GF-D8 (cell line): ENCODE measurements around the gene OR6B3.
"Not testable (repeated sequence)": the region's sequence is repeated elsewhere in the genome, so short reads cannot be mapped to it uniquely, and the experiment has no call there.

Source experiments
- DNase-seq: peaks from one replicate; lab custom pipeline; 2025; lab: John Stamatoyannopoulos, UW

The OR6B3 gene

DNA sequence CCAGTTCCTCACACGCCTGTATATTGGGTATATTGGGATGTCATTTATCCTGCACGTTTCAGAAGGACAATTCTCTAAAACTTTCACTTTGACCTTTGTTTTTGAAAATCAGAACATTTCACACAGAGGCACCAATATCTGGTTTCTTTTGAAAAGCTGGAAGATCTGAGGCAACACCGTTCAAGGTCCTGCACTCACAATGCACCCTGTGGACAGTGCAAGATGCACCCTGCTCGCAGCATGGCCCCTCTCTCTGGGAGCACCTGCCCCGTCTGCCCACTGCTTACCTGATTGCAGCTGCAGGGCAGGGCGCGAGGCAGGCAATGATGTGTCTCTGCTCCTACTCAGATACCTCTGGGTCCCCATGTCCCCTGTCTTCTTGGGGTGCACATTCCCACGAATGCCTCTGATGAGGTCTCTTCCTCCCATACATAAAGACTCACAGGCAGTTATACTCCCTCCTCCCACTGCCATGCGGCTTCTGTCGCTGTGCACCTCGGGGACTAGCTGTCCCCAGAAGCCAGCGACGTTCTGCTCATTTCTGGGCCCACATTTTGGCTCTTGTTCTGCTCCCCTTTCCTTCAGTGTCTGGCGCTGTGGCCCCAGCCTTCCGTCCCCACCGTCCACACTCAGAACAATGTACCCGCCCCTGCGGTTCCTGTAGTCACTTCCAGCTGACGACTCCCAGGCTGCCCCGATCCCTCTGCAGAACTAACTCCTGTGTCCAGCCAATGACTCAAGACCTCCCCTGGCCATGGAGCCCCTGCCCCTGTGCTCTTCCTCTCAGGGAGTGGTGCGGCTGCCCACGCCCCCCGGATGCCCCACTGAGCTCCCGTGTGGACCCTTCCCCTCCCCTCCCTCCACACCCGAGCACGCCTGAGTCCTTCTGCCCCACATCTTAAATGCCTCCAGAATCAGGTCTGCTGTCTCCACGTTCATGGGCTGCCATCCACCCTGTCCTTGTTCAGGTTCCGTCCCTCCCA, at the start of gene OR6B3:
Gene OR6B3, minus strand, starts transcription at position 349 of the 983 bp plus-strand sequence.
- no peak for DNase-seq

DNA sequence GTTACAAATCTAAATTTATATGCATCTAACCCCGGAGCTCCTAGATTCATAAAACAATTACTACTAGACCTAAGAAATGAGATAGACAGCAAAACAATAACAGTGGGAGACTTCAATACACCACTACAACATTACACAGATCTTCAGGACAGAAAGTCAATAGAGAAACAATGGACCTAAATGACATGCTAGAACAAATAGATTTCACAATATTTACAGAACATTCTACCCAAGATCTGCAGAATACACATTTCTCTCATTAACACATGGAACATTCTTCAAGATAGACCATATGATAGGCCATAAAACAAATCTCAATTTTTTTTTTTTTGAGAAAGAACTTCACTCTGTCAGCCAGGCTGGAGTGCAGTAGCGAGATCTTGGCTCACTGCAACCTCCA, 45.0 kb upstream of the OR6B3 start:
- DNase-seq: no peak

DNA sequence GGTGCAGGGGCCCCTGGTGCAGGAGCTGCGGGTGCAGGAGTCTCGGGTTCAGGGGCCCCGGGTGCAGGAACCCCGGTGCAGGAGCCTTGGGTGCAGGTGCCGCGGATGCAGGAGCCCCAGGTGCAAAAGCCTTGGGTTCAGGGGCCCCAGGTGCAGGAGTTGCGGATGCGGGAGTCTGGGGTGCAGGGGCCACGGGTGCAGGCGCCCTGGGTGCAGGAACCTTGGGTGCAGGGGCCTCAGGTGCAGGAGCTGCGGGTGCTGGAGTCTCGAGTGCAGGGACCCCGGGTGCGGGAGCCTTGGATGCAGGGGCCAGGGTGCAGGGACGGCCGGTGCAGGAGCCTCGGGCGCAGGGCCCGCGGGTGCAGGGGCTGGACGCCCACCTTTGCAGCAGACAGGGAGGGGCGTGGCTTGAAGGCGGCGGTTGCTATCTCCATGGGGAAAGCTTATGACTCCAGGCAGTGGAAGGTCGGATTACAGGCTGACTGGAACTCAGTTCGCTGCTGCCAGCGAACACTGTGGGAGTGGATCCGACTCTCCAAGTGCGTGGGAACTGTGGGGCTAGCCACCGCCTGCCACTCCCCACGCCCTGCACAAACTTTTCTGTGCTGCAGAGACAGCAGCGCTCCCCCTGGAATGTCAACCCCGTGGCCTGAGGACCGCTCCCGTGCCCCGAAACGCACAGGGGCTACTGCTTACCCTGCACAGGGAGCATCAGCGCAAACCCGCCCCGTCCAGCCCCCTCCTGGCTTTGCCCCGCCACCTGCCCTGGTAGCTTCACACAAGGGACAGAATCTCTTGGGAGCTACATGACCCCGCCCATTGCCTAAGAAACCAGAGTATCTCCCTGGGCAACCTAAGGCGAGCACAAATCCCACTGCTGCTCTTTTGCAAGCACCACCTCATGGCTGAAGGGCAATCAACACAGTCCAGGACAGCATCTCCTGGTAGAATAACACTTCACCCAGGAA, 42.5 kb upstream of the OR6B3 start:
- DNase-seq: no peak

DNA sequence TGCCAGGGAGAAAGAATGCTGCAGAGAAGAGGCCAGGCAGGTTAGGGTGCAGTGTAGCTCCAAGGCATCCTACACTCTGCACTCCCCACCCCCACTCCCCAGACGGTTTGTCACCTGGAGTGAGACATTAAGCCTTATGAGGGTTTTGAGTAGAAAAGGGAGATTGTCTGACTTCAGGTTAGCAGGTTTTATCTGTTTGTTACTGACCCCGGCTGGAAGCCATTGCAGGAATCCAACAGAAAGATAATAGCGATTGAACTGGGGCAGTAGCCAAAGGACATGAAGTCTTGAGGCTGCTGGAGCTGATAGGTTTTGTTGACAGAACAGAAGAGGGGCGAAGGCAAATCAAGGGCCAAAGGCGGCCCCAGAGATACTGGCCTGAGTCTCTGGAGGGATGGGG, 36.0 kb upstream of the OR6B3 start:
- no peak for DNase-seq

DNA sequence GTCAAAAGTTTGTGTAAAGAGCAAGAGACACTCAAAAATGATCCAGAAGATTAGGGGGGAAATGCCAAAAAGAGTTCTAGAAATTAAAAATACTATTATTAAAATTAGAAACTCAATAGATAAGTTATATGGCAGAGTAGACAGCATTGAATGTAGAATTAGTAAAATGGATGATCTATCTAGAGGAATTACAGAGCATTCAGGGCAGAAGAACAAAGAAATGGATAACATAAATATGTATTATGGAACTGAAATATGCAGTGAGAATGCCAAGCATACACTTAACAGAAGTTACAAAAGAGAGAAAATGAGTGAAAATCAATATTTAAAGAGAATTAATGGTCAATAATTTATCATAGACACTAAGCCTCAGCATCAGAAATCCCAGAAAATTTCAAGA, 33.2 kb upstream of the OR6B3 start:
- DNase-seq: no peak

DNA sequence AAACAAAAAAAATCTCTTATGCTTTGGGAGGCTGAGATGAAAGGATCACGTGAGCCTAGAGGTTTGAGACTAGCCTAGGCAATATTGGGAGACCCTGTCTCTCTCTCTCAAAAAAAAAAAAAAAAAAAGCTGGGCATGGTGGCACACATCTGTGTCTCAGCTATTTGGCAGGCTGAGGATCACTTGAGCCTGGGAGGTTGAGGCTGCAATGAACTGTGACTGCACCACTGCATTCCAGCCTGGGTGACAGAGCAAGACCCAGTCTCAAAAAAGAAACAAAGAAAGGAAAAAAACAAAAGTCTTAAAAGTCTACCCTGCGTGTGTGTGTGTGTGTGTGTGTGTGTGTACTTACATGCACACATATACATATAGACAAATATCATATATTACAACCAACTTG, 25.3 kb upstream of the OR6B3 start:
- DNase-seq: no peak

DNA sequence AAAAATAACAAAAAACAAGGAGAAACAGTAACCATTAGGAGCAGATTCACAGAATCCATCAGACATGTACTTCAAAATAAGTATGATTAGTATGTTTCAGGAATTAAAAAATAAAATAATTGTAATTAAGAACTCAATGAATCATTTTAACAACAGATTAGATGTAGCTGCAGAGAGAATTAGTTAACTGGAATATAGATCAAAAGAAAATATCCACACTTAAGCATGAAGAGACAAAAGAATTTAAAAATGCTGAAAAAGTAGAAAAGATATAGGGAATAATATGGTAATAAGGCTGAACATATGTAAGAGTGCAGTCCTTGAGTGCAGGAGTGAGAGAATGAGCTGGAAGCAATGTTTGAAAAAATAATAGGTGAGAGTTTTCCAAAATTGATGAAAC, 24.1 kb upstream of the OR6B3 start:
- no peak for DNase-seq

DNA sequence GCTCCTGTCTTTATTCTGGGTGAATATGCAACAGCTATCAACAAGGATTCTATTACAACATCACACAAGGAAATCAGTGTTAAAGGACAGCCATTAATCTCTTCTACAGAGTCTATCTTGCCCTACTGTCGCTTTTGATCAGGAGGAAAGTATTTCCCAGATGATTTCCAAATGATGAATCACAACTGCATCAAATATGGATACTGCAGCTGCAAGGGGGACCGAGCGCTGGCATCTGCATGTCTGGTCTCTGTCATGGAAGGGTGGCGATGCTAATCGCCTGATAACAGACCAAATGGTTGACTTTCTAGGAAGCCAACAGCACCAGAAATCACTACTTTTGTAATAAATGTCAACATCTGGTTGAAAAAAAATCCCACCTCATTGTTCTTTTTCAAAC, 21.2 kb upstream of the OR6B3 start:
- no peak for DNase-seq

DNA sequence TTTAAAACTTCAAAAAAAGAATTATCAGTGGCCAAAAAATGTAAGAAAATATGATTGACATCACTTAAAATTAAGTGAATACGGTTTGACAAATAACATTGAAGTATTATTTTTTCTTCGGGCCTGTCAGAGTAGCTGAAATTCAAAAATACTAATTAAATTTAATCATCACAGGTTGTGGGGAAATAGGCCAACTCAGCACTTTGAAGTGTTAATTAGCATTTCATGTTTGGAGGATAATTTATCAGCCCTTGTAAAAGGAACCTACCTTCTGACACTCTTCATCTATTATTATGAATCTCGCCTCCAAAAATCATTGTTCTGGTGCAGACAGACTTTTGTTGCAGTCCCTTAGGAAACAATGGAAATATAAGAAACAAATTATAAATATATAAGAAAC, 17.6 kb upstream of the OR6B3 start:
- no peak for DNase-seq

DNA sequence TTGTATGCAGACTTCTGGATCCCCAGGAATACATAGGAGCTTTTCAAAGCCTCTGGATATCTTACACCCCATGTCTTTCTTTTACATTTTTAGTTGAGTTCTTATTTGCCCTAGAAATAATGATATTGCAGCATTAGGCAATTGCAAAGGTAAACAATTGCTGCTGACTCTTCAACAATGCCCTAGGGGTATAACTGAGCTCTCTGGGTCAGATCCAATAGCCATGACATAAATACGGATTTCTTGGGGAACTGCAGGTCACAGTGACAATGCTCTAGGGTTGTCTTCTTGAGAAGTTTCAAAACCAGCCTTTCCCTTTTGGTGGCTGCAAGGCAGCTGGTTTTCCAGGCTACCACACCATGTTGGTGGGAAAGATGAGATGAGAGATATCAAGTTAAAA, 16.5 kb upstream of the OR6B3 start:
- DNase-seq: no peak

DNA sequence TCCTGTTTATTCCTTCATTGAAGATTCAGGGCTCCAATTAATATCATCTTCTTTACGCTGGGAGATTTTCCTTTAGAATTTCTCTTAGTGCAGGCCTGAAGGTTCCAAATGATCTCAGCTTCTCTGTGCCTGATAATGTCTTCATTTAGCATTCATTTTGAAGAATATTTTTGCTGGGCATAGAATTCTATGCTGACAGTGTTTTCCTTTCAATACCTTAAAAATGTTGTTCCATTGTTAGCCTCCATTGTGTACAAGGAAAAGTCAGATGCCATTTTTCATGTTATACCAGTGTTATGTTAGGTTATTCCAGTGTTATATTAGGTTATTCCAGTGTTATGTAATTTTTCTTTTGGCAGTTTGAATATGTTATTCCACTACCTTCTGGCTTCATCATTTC, 14.9 kb upstream of the OR6B3 start:
- no peak for DNase-seq

DNA sequence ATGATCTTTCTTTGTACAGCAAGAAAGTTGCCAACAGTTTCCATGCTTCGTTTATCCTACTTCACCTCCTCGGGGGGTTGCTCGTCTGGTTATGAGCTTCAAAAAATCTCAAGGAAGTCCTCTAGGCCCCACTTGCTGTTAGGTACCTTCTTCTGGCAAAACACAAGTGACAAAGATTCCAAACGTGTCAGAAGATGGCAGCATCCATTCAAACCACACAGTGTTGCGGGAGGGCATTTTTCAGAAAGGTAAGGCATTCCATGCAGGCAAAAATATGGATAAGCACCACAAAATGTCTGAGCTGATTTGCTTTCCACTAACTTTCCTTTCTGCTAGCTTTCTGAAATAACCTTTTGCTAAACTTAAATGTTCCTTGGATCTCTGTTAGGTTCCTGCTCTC, 13.2 kb upstream of the OR6B3 start:
- no peak for DNase-seq

DNA sequence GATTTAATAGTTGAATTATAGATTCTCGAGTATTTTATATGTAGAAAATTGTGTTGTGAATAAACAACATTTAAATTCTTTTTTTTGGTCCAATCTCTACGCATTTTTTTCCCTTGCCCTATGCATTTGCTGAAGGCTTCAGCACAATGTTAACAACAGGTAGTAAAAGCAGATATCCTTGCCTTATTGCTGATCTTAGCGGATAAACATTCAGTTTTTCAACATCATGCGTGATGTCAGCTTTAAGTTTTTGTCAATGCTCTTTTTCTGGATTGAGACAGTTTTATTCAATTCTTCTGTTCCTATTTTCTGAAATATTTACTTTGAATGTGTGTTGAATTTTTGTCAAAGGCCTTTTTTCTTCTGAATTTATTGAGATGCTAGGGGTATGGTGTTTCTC, 11.6 kb upstream of the OR6B3 start:
- no peak for DNase-seq

DNA sequence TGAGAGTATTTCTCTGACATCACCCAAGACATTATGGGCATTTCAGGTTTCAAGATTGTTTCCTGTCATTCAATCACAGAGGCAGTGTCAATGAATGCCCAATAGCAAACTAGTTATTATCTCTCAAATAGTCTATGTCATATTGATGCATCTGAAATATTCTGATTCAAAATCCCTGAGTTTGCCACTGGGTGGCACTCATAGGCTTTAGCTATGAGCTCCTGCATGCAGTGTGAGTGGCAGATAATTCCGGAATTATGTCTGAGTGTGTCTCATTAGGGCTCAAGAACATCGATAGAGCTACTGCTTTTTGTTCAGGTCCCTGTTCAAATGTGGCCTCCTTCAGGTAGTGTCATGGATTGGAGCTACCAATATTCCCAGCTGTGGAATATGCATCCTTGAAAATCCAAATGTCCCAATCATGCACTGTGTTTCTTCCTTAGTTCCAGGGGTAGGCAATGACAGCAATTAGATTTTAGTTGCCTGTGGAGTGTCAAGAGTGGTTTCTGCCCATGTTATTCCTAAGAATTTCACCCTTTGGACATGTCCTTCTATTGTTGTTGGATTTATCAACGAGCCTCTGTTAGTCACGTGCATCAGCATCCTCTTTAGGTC, 7.8 kb upstream of the OR6B3 start:
- DNase-seq: no peak

DNA sequence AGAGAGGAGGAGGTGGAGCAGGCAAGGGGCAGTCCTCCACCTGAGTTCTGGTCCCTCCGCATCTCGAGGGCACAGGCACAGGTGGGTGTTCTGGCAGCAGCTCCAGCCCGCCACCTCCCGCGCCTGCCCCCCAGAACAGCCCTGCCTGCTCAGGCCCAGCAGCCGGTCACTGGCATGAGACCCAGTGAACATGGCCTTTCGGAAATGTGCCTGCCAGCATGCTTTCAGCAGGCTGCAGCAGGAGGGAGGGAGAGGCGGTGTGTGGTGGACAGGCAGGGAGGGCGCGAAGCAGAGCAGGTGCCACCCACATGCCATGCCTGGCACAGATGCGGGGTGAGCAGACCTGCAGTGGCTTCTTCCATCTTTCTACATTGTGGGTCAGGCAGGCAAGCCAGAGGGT, 3.4 kb upstream of the OR6B3 start:
- no peak for DNase-seq

DNA sequence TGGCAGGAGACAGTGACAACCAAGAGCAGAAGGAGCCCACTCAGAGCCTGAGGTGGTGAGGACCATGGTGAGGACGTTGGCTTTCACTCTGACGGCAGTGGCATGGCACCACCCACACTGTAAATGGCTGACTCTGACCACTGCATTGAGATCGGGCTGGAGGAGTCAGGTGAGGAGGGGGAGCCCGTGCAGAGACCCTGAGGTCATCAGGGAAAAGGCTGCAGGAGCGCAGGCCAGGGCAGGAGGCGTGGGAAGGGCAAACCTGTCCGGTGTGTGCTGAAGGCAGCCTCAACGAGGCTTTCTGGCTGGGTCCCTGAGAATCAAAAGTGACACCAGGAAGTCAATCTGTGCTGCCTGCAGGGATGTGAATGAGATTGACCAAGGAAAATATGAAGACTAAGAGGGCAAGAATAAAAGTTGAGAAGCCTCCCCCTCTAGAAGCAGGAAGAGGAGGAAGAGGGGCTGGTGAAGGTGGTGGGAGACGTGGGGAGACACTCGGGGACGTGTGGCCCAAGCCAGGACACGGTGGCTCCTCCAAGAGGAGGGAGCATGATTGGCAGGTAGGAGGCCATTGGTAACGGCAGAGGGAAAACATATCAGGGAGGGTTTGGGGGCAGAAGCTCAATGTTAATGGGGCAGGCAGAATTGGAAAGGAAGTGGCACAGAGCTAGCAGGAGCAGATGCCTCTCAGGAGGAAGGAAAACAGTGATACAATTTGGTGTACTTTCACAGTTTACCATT, 2.0 kb upstream of the OR6B3 start:
- no peak for DNase-seq

DNA sequence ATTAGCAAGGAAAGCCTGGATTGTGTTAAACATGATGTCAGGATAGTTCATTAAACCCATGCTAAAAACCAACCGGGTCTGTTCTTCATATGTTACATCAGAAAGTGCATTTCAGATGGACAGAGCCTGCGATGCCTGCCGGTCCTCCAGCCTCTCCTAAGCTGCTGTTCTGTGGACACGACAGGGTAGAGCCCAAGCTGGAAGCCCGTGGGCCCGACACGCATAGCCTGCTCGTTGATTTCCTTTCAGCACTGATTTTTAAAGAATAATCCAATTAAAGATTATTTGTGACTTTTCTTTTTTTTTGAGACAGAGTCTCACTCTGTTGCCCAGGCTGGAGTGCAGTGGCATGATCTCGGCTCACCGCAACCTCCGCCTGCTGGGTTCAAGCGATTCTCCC, 797 bp downstream of the OR6B3 start:
- DNase-seq: no peak

DNA sequence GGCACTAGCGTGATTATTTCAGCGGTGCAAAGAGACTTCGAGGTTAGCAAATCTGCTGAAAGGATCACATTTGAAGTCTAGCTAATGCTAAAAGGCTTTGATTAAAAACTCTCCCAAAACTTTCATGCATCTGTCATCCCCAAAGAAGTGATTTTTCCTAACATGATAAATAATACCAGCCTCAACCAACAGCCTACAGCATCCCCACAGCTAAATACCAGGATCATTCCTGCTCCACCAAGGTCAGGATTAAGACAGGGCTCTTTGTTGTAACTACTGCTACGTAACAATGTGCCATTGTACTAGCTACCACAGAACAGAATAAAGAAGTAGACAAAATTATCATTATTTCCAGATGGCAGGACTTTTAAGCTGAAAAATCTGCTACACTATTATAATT, 1.6 kb downstream of the OR6B3 start:
- no peak for DNase-seq

DNA sequence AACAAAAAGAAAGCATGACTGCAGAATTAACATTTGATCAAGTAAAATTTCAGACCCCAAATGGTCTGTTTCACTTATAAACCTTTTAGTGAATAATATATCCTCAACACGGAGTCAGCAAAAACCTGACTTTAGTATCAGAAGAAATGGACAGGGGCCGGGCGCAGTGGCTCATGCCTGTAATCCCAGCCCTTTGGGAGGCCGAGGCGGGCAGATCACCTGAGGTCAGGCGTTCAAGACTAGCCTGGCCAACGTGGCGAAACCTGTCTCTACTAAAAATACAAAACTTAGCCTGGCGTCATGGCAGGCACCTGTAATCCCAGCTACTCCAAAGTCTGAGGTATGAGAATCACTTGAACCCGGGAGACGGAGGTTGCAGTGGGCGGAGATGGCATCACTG, 3.0 kb downstream of the OR6B3 start:
- DNase-seq: no peak

DNA sequence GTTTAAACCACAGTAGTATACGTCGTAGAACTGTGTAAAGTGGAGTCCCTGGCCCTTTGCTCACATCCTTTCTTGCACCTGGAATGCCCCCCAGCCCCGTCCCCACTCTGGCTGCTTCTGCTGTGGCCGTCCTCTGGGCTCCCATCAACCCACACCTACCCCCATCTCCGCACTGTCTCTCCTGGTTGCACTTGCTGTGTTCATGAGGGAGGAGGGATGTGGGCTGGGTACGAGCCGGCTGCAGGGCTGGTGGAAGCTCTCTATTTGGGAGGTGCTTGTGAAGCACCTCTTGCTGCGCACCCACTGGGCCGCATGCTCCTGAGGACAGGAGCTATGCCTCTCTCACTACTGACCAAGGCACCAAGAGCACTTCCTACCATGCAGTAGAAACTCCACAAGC, 5.1 kb downstream of the OR6B3 start:
- DNase-seq: no peak

DNA sequence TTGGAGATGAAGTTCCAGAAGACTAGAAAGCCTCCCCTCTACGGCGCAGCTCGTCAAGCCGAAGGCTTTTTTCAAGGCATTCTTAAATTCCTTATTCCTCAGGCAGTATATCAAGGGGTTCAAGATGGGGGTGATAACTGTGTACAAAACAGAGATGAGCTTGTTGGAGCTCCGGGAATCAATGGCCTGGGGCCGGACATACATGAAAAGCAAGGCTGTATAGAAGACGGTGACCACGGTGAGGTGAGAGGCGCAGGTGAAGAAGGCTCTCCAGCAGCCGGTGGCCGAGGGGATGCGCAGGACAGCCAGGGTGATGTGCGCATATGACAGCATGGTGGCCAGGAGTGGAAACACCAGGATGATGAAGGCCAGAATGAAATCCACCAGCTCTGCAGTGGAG, 8.2 kb downstream of the OR6B3 start:
- DNase-seq: no peak

DNA sequence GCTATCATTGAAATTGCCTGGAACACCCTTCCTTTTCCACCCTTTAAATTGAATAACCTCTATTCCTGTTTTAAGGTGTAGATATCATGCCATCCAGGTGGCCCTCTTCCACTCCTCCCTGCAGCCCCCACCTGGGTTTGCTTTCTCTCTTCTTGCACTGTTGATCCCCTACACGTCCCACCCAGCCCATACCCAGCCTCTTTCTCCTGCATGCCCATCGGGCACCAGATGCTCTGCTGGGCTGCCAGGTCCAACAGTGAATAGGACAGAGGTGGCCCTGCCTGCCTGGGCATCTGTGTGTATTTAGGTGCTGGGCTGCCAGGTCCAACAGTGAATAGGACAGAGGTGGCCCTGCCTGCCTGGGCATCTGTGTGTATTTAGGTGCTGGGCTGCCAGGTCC, 9.2 kb downstream of the OR6B3 start:
- DNase-seq: not testable (repeated sequence)
